Neuronal stem cell (in vitro differentiated cells): ENCODE data around the gene TRAK1.
A peak's percentile ranks its signal among the peaks of the same experiment; 100 is the strongest.

Experiments used
- DNase-seq: peaks from one replicate; pipeline ENCODE4 v3.0.0-alpha.2; 2013; ENCODE audit warnings: low spot score
- H2AFZ ChIP-seq: one replicate; pipeline ENCODE4 v1.6.1; 2013; ENCODE audit warnings: mild to moderate bottlenecking, low read length, inconsistent platforms
- H2AK5ac ChIP-seq: 2 replicates; pipeline ENCODE4 v1.6.1; 2013; ENCODE audit warnings: low read depth, mild to moderate bottlenecking, inconsistent platforms, low read length, moderate library complexity, mixed read lengths
- H2BK120ac ChIP-seq: 2 replicates; pipeline ENCODE4 v1.6.1; 2013; ENCODE audit warnings: low read depth, mild to moderate bottlenecking, inconsistent platforms, low read length, moderate library complexity, mixed read lengths
- H2BK12ac ChIP-seq: one replicate; pipeline ENCODE4 v1.6.1; 2013; ENCODE audit warnings: low read length, inconsistent platforms
- H2BK15ac ChIP-seq: 2 replicates; pipeline ENCODE4 v1.6.1; 2013; ENCODE audit warnings: mild to moderate bottlenecking, low read length, inconsistent platforms, mixed read lengths
- H2BK5ac ChIP-seq: one replicate; pipeline ENCODE4 v1.6.1; 2013; ENCODE audit warnings: inconsistent platforms, mild to moderate bottlenecking, low read length, moderate library complexity
- H3K14ac ChIP-seq: one replicate; pipeline ENCODE4 v1.6.1; 2013; ENCODE audit warnings: low read length, inconsistent platforms
- H3K18ac ChIP-seq: 2 replicates; pipeline ENCODE4 v1.6.1; 2013; ENCODE audit warnings: low read length, inconsistent platforms
- H3K23ac ChIP-seq: 2 replicates; pipeline ENCODE4 v1.6.1; 2013; ENCODE audit warnings: low read depth, mild to moderate bottlenecking, mixed read lengths, low read length, inconsistent platforms; ENCODE audit not compliant: poor library complexity
- H3K27ac ChIP-seq: replicated peaks from 3 replicates; pipeline ENCODE4 v1.5.1; 2013; ENCODE audit warnings: low read length, inconsistent platforms
- H3K27me3 ChIP-seq, 3 experiments: 2 replicates each; pipeline ENCODE4 v1.6.1; 2013; ENCODE audit warnings: low read length in 3 of 3, mild to moderate bottlenecking in 2 of 3, inconsistent platforms in 1 of 3, low read depth in 1 of 3, mixed read lengths in 1 of 3, moderate library complexity in 1 of 3; ENCODE audit not compliant: control insufficient read depth in 3 of 3, insufficient read depth in 3 of 3
- H3K36me3 ChIP-seq, 2 donors: replicated peaks in 1 of 2; 2 replicates each; pipeline ENCODE4 v1.6.1; 2013; ENCODE audit warnings: low read length in 2 of 2; ENCODE audit not compliant: control insufficient read depth in 2 of 2, insufficient read depth in 2 of 2
- H3K4ac ChIP-seq: 2 replicates; pipeline ENCODE4 v1.6.1; 2013; ENCODE audit warnings: inconsistent platforms, mild to moderate bottlenecking, low read length, moderate library complexity
- H3K4me1 ChIP-seq, 2 donors: 1 replicate in 1 of 2; 2 replicates in 1 of 2; pipeline ENCODE4 v1.6.1; 2013; ENCODE audit warnings: low read length in 2 of 2, low read depth in 1 of 2; ENCODE audit not compliant: control insufficient read depth in 2 of 2, insufficient read depth in 1 of 2
- H3K4me2 ChIP-seq: one replicate; pipeline ENCODE4 v1.6.1; 2013; ENCODE audit warnings: mild to moderate bottlenecking, low read length, inconsistent platforms; ENCODE audit not compliant: insufficient read depth, poor library complexity, severe bottlenecking
- H3K4me3 ChIP-seq, 2 donors: 2 replicates each; pipeline ENCODE4 v1.5.1; 2013; ENCODE audit warnings: low read length in 2 of 2, mild to moderate bottlenecking in 2 of 2, inconsistent platforms in 1 of 2, moderate library complexity in 1 of 2
- H3K79me1 ChIP-seq: one replicate; pipeline ENCODE4 v1.6.1; 2013; ENCODE audit warnings: low read depth, mild to moderate bottlenecking, inconsistent platforms, low read length, moderate library complexity
- H3K9ac ChIP-seq: one replicate; pipeline ENCODE4 v1.6.1; 2013; ENCODE audit warnings: mild to moderate bottlenecking, low read depth, low read length, inconsistent platforms; ENCODE audit not compliant: poor library complexity
- H3K9me3 ChIP-seq, 2 donors: replicated peaks in 1 of 2; 2 replicates each; pipeline versions ENCODE3 to v1.6.1; 2013; ENCODE audit warnings: low read length in 2 of 2, mild to moderate bottlenecking in 2 of 2, inconsistent platforms in 1 of 2, low read depth in 1 of 2, mixed read lengths in 1 of 2, moderate library complexity in 1 of 2; ENCODE audit not compliant: control insufficient read depth in 2 of 2, insufficient read depth in 1 of 2
- H4K8ac ChIP-seq: one replicate; pipeline ENCODE4 v1.6.1; 2013; ENCODE audit warnings: low read depth, mild to moderate bottlenecking, inconsistent platforms, low read length, moderate library complexity
- H4K91ac ChIP-seq: one replicate; pipeline ENCODE4 v1.6.1; 2013; ENCODE audit warnings: low read length, low read depth, mild to moderate bottlenecking, inconsistent platforms; ENCODE audit not compliant: poor library complexity
- WGBS, 2 donors: extraction: QIAGEN DNeasy Blood & Tissue Kit; methylation state at CpG; one replicate each; pipeline ENCODE4 v1.1.7; 2013; ENCODE audit warnings: missing lambda C conversion rate in 2 of 2, mixed read lengths in 1 of 2; ENCODE audit not compliant: insufficient read length in 2 of 2, insufficient replicate concordance in 1 of 2; ENCODE audit errors: extremely low coverage in 2 of 2; 5-methylcytosine and 5-hydroxymethylcytosine counted together

The TRAK1 gene

DNA sequence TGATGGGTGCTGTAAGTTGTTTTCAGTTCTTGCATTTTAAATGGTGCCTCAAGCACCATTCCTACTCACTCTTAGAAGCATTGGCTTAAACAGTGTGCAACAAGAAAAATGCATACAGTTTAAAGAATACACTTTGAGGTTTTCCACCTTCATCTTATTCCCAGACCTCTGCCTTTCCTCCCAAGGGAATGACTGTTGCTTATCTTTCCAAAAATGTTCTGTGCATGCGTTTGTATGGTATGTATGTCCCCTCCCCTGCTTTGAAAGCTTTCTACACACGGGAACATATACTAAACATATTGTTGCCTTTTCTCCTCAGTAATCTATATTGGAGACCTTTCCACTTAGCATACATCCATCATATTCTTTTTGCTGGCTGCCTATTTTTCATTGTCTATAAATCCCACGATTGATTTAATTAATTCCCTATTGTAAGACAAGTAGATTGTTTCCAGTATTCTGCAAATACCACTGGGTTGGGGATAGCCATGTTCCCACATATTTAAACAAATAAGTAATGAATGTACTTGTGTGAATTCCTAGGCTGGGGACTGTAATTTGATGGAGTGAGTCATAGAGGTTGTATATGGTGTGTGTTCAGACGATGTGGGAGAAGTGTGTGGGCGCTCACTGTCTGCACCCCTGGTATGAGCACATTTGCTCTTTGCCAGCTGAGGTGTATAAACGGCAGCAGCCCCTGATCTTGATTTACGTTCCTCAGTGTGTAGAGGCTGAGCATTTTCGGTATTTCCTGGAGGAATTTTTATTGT lies 5.8 kb downstream of the TRAK1 start:
- H2AFZ ChIP-seq = no peak overlapping the region
- H3K4ac ChIP-seq = no peak overlapping the region
- H4K8ac ChIP-seq = no peak overlapping the region
- H2BK5ac ChIP-seq = no peak overlapping the region
- H3K23ac ChIP-seq = no peak overlapping the region
- peaks cover 3 to 4% of the 10 kb centered on the region in 2 donors for H3K9me3 ChIP-seq
- no peak overlapping the region for H2BK120ac ChIP-seq
- no peak overlapping the region for H2BK15ac ChIP-seq
- no peaks in the 10 kb centered on the region for H3K27me3 ChIP-seq
- H3K14ac ChIP-seq = no peak overlapping the region
- peaks cover 2 to 57% of the 10 kb centered on the region in 2 donors for H3K36me3 ChIP-seq
- no peak overlapping the region for H2AK5ac ChIP-seq
- no peak overlapping the region for H3K9ac ChIP-seq
- no peak for DNase-seq
- H3K4me2 ChIP-seq = no peak overlapping the region
- no peaks in the 10 kb centered on the region for H3K79me1 ChIP-seq
- no peak overlapping the region for H3K18ac ChIP-seq
- H4K91ac ChIP-seq = no peak overlapping the region
- H2BK12ac ChIP-seq = no peak overlapping the region
- WGBS, 2 donors = no CpG with 5 or more reads among the region's 8 CpGs
- H3K4me3 ChIP-seq = no peak overlapping the region
- H3K4me1 ChIP-seq = peaks cover 10 to 13% of the 10 kb centered on the region in 2 donors
- H3K27ac ChIP-seq = no peak overlapping the region

DNA sequence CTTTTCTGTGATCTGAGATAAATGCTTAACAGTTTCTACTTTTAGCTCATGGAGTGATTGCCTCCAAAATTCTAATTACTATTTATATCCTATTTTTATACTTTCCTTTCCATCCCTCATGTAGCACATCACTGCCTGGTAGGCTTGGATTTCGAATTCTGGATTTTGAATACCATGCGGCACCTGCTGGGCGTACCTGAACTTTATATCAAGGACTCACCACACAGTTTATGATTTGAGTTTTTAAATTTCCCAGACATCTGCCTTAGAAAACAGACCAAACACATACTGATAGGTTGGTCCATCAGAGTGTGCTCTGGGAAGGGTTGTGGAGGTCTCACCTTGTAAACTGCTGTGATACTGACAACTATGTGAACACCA lies 6.4 kb downstream of the TRAK1 start:
- H2BK12ac ChIP-seq = no peak overlapping the region
- WGBS, 2 donors = no CpG with 5 or more reads among the region's 3 CpGs
- no peak overlapping the region for H3K4me2 ChIP-seq

DNA sequence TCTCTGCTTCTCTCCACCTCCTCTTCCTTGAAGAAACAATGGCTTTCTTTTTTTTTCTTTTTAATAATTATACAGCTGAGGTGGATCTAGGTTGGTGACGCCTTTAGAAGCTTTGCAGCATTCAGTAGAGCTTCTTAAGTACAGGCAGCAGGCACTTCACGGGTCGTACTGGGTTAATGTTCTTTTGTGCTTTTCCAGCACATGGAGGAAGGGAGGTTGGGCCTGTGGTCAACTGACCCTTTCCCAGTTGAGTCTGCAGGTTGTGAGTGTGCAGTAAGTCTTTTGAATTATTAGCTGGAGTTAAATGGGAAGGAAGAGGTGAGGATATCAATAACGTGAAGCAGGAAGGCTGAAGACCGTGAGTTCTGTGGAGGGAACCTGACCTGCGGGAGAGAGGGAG lies 7.0 kb downstream of the TRAK1 start:
- Histone ChIP-seq H2BK120ac (no peak overlapping the region), H4K8ac (no peak overlapping the region), H3K27ac (no peak overlapping the region), H2BK15ac (no peak overlapping the region), H4K91ac (no peak overlapping the region), H3K18ac (no peak overlapping the region), H3K9me3 (peaks cover 1 to 8% of the 10 kb centered on the region in 2 donors), H3K14ac (no peak overlapping the region), H2BK12ac (no peak overlapping the region), H2BK5ac (no peak overlapping the region), H3K4me1 (peaks cover 10 to 13% of the 10 kb centered on the region in 2 donors), H3K4me3 (no peak overlapping the region), H2AK5ac (no peak overlapping the region), H3K79me1 (no peaks in the 10 kb centered on the region), H3K23ac (no peak overlapping the region), H2AFZ (no peak overlapping the region), H3K4ac (no peak overlapping the region), H3K9ac (no peak overlapping the region), H3K36me3 (peaks cover 2 to 55% of the 10 kb centered on the region in 2 donors), H3K27me3 (no peaks in the 10 kb centered on the region), H3K4me2 (no peak overlapping the region)
- WGBS, 2 donors = no CpG with 5 or more reads among the region's 6 CpGs
- no peak for DNase-seq

More for the DNA sequence above, 6.4 kb downstream of the TRAK1 start:
- Histone ChIP-seq H2BK15ac (no peak overlapping the region), H3K27me3 (no peaks in the 10 kb centered on the region), H3K79me1 (no peaks in the 10 kb centered on the region), H2AFZ (no peak overlapping the region), H3K23ac (no peak overlapping the region), H3K14ac (no peak overlapping the region), H4K91ac (no peak overlapping the region), H2BK5ac (no peak overlapping the region), H3K4me3 (no peak overlapping the region), H3K9ac (no peak overlapping the region), H3K36me3 (peaks cover 2 to 54% of the 10 kb centered on the region in 2 donors), H3K27ac (no peak overlapping the region), H3K18ac (no peak overlapping the region), H2BK120ac (no peak overlapping the region), H3K4ac (no peak overlapping the region), H2AK5ac (no peak overlapping the region), H3K4me1 (peaks cover 10 to 13% of the 10 kb centered on the region in 2 donors), H4K8ac (no peak overlapping the region), H3K9me3 (peaks cover 1 to 2% of the 10 kb centered on the region in 2 donors)
- no peak for DNase-seq

DNA sequence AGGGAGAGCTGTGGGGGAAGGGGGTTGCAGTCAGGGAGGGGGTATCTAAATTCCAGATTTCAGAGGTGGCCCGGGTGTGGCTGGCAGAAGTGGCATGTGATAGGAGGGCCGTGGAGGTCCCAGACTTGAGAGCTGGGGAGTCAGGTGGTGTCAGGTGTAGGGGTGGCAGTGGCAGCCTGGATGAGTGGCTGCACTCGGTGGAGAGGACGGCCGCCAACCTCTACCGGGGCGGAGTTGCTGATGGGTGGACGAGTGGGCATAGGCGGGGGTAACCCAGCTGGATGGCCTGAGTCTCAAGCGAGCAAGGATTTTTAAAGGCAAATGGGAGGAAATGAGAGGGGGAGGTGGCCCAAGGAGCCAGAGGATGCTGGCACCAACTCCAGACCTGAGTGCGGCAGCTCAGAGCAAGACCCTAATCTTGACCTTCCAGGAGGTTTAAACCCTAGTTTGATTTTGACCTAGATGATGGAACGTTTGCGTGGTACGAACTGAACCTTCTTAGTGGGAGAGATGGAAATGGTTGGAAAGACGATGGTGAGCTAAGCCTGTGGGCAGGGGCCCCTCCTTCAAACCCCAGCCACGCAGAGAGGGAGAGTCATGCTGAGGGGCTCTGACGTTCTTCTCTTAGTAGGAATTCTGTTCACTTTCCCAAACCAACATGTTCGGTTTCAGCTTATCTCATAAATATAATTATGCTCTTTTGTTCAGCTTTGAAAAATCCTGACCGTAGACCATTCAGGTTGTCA lies 8.0 kb downstream of the TRAK1 start:
- no peak overlapping the region for H2BK5ac ChIP-seq
- WGBS, 2 donors = no CpG with 5 or more reads among the region's 19 CpGs
- H3K4me1 ChIP-seq = peaks cover 10 to 13% of the 10 kb centered on the region in 2 donors

More for the DNA sequence above, 8.0 kb downstream of the TRAK1 start:
- H3K4me3 ChIP-seq = no peak overlapping the region
- no peak overlapping the region for H4K91ac ChIP-seq
- no peak overlapping the region for H2BK15ac ChIP-seq
- no peak overlapping the region for H4K8ac ChIP-seq
- H2AFZ ChIP-seq = no peak overlapping the region
- no peak for DNase-seq
- peak overlapping the region; percentile 14 for H3K23ac ChIP-seq
- peak overlapping the region; percentile 18 for H2BK12ac ChIP-seq
- H3K14ac ChIP-seq = no peak overlapping the region
- peaks cover 4 to 18% of the 10 kb centered on the region in 2 donors for H3K9me3 ChIP-seq
- peak overlapping the region; percentile 31 for H3K4ac ChIP-seq
- peaks cover 6 to 59% of the 10 kb centered on the region in 2 donors for H3K36me3 ChIP-seq
- H3K27me3 ChIP-seq = no peaks in the 10 kb centered on the region
- peak overlapping the region; percentile 51 for H2AK5ac ChIP-seq
- no peak overlapping the region for H3K27ac ChIP-seq
- H3K9ac ChIP-seq = peak overlapping the region; percentile 44
- peaks cover 1% of the 10 kb centered on the region for H3K79me1 ChIP-seq
- H3K18ac ChIP-seq = peak overlapping the region; percentile 36
- no peak overlapping the region for H3K4me2 ChIP-seq
- H2BK120ac ChIP-seq = no peak overlapping the region
